ENCODE measurements around the gene TRAF1. TPM values are rescaled to one million over a fixed set of nuclear protein-coding genes. Genes with fewer than 3 reads are reported as not detected.

TRAF1 gene
- total RNA-seq, 1 experiment from 2014 or later, result 1.7 TPM

- no peaks in the 10 kb centered on the region for H4K20me1 ChIP-seq (ENCODE audit: insufficient read depth)
- ChIA-PET CTCF (interaction anchor here (1.1 kb wide), 1 partner anchor 67 kb away, joined by 3 read pairs; no protein-coding TSS in a partner anchor), RAD21 (ENCODE audit: low non-redundant PET in 1 of 2, low total read pairs in 2 of 2, uncharacterized antibody in 2 of 2, unreplicated experiment in 2 of 2) (no interaction called here), POLR2A (no interaction called here)
- BruUV-seq (replicated peaks), result no TSS peak
- H3K4me2 ChIP-seq (ENCODE audit: low read length), result no peak overlapping the region
- no peaks in the 10 kb centered on the region for H3K9me2 ChIP-seq (ENCODE audit: insufficient read depth)
- H3K27ac ChIP-seq (ENCODE audit: low read depth, low read length), result peak overlapping the region; percentile 54; the same call in 1 of the 2 replicates
- intact Hi-C loops (cut with micrococcal nuclease), result no loop called here
- H3K27me3 ChIP-seq (ENCODE audit: insufficient read depth, low read length), result no peaks in the 10 kb centered on the region
- H2AFZ ChIP-seq (ENCODE audit: low read depth, low read length, poor library complexity, severe bottlenecking), result no peak overlapping the region
- no peak overlapping the region for H3K9ac ChIP-seq (ENCODE audit: low read length)
- TF ChIP-seq FOSL1 (IDR thresholded peaks at IDR 0.05; ENCODE audit: low read depth), result no peak
- TF ChIP-seq EZH2phosphoT487 (IDR thresholded peaks at IDR 0.05; ENCODE audit: borderline replicate concordance), result no peak
- no peak for TF ChIP-seq YY1 (IDR thresholded peaks at IDR 0.05; ENCODE audit: extremely low read depth, insufficient replicate concordance, low read depth, low read length)
- no peak for TF ChIP-seq ZFX (IDR thresholded peaks at IDR 0.05)
- TF ChIP-seq TCF7L2 (IDR thresholded peaks at IDR 0.05; ENCODE audit: borderline replicate concordance, extremely low read depth, insufficient read depth, insufficient read length), result no peak
- no peak for TF ChIP-seq ATF3 (IDR thresholded peaks at IDR 0.05)
- no peak for TF ChIP-seq ZBTB33 (IDR thresholded peaks at IDR 0.05; ENCODE audit: extremely low read depth, insufficient replicate concordance, low read length)
- TF ChIP-seq CEBPB (IDR thresholded peaks at IDR 0.05; ENCODE audit: low read depth), result no peak
- no peak for TF ChIP-seq POLR2A (IDR thresholded peaks at IDR 0.05; ENCODE audit: borderline replicate concordance, extremely low read depth, insufficient read depth, insufficient read length)
- DNase-seq (ENCODE audit: low read depth, low spot score) (no peak), ATAC-seq (no peak)
- H3K4me3 ChIP-seq (replicated peaks in 1 of 2; ENCODE audit: low read depth in 1 of 2, low read length in 2 of 2), result no peak overlapping the region
- peaks cover 36 to 47% of the 10 kb centered on the region in 2 experiments for H3K4me1 ChIP-seq (ENCODE audit: control insufficient read depth in 1 of 2, insufficient read depth in 2 of 2, low read length in 2 of 2)
- H3K9me3 ChIP-seq (ENCODE audit: control insufficient read depth in 1 of 2, insufficient read depth in 1 of 2, low read depth in 1 of 2, low read length in 2 of 2), result no peaks in the 10 kb centered on the region
- H3K79me2 ChIP-seq (ENCODE audit: insufficient read depth, low read length), result peaks cover 11% of the 10 kb centered on the region
- H3K36me3 ChIP-seq (ENCODE audit: control insufficient read depth in 1 of 2, insufficient read depth in 2 of 2, low read length in 2 of 2), result peaks cover 0 to 28% of the 10 kb centered on the region in 2 experiments; a peak in 1 of 4 replicates
These were observed 56.4 kb downstream of the TRAF1 start for GRCh38 chr9:120870206-120870605.
